K562 (cell line): ENCODE data around the gene VEGFB. TPM values are rescaled to one million over a fixed set of nuclear protein-coding genes. Genes with fewer than 3 reads are reported as not detected.

Source experiments
- DNMT1 ChIP-seq: fragments of 450-650 bp; IDR thresholded peaks from 2 replicates; pipeline ENCODE4 v1.6.1; 2016; ENCODE audit warnings: antibody characterized with exemption, mild to moderate bottlenecking
- GTF2E2 ChIP-seq: fragments of 200-800 bp; sonication (Bioruptor generic); IDR thresholded peaks from 2 replicates; pipeline ENCODE4 v1.6.1; 2016; ENCODE audit warnings: missing genetic modification characterization, missing compliant biosample characterization
- JUNB ChIP-seq: fragments of 450-650 bp; formaldehyde crosslinking; conservative IDR thresholded peaks from 2 replicates; pipeline ENCODE4 v1.4.0; 2020; ENCODE audit warnings: mild to moderate bottlenecking
- KLF16 ChIP-seq: IDR thresholded peaks from 2 replicates; pipeline ENCODE4 v1.6.1; 2016; ENCODE audit warnings: antibody characterized with exemption
- NONO ChIP-seq, 2 experiments: fragments of 200-400 bp in 1 of 2; fragments of 450-650 bp in 1 of 2; formaldehyde crosslinking in 1 of 2; IDR thresholded peaks; 2 replicates each; pipeline ENCODE4 v1.6.1; 2017; ENCODE audit warnings: low read depth in 2 of 2, mild to moderate bottlenecking in 2 of 2, moderate library complexity in 2 of 2, low read length in 1 of 2
- PHF20 ChIP-seq: fragments of 450-650 bp; IDR thresholded peaks from 2 replicates; pipeline ENCODE4 v1.6.1; 2018; ENCODE audit not compliant: partially characterized antibody
- PHF21A ChIP-seq: fragments of 450-650 bp; IDR thresholded peaks from 2 replicates; pipeline ENCODE4 v1.6.1; 2017; ENCODE audit warnings: low read depth, borderline replicate concordance
- PREB ChIP-seq: sonication (generic); formaldehyde crosslinking; IDR thresholded peaks from 2 replicates; pipeline ENCODE4 v1.8.1; 2023; ENCODE audit warnings: mild to moderate bottlenecking, missing genetic modification reagents
- PRMT5 ChIP-seq: sonication (generic); formaldehyde crosslinking; IDR thresholded peaks from 2 replicates; pipeline ENCODE4 v1.5.0; 2020; ENCODE audit warnings: missing genetic modification reagents
- RAD51 ChIP-seq: fragments of 450-650 bp; IDR thresholded peaks from 2 replicates; pipeline ENCODE4 v1.7.1; 2016; ENCODE audit warnings: low read depth, mild to moderate bottlenecking, borderline replicate concordance
- TARDBP ChIP-seq: fragments of 450-650 bp; IDR thresholded peaks from 2 replicates; pipeline ENCODE4 v1.6.1; 2016
- TEAD1 ChIP-seq, 2 experiments: fragments of 450-650 bp in 1 of 2; sonication (generic) in 1 of 2; formaldehyde crosslinking; IDR thresholded peaks; 2 replicates each; pipeline versions ENCODE4 v1.4.0 to v1.8.0; 2020 to 2022; ENCODE audit warnings: mild to moderate bottlenecking in 2 of 2, missing genetic modification reagents in 1 of 2
- ZBTB40 ChIP-seq, 2 experiments: fragments of 450-650 bp in 1 of 2; sonication (generic) in 1 of 2; formaldehyde crosslinking in 1 of 2; IDR thresholded peaks; 2 replicates each; pipeline versions ENCODE4 v1.7.1 to v1.9.0; 2016 to 2022; ENCODE audit warnings: inconsistent platforms in 1 of 2, mild to moderate bottlenecking in 1 of 2, missing genetic modification reagents in 1 of 2
- ZFP30 ChIP-seq: fragments of 250-450 bp; sonication (Bioruptor Pico); IDR thresholded peaks from 2 replicates; pipeline ENCODE4 v1.8.0; 2022; ENCODE audit warnings: moderate library complexity, mild to moderate bottlenecking, inconsistent platforms, borderline replicate concordance
- ZNF395 ChIP-seq: fragments of 200-800 bp; sonication (Bioruptor generic); IDR thresholded peaks from 2 replicates; pipeline ENCODE4 v1.6.1; 2017; ENCODE audit warnings: missing genetic modification characterization, missing compliant biosample characterization
- ZNF764 ChIP-seq: fragments of 250-450 bp; sonication (Bioruptor Pico); IDR thresholded peaks from 2 replicates; pipeline ENCODE4 v1.4.0; 2020; ENCODE audit warnings: low read depth, mild to moderate bottlenecking, moderate library complexity
- polyA plus RNA-seq, 8 experiments: library from polyadenylated mRNA; depleted of rRNA in 4 of 8; stranded (reverse) in 5 of 8; unstranded in 3 of 8; fragments of >200 nt; fragmentation: Nextera tagmentation in 2 of 8; fragmentation: Illumina TruSeq in 1 of 8; extraction: Ambion mirVana in 2 of 8; extraction: Trizol in 1 of 8; gene quantifications; 2 replicates each; pipeline versions ENCODE4 v1.2.1 to v1.2.3, GENCODE V29; 2011 to 2014; ENCODE audit warnings: inconsistent platforms in 1 of 8, missing spikeins in 1 of 8
- total RNA-seq, 7 experiments: library from RNA; depleted of rRNA in 6 of 7; stranded (reverse); fragments of >200 nt in 6 of 7; fragmentation: Illumina TruSeq in 2 of 7; extraction: Trizol in 2 of 7; gene quantifications; 2 replicates each; pipeline versions ENCODE4 v1.2.1 to v1.2.3, GENCODE V29; 2011 to 2021; ENCODE audit warnings: low replicate concordance in 1 of 7

VEGFB gene
- total and polyA plus RNA-seq, 9 of the 15 experiments (the other 6 are each of a cell fraction or from before 2014, with no cell fraction given) = 11.0 to 83.4 (median 25.7) TPM

GRCh38 chr11:64230171-64230984, 4.0 kb upstream of the VEGFB start, which contains the start of gene DNAJC4 (continued):
- TF ChIP-seq ZBTB40 (IDR thresholded peaks at IDR 0.05) = no peak; the same call in 1 of the 2 replicates
- TF ChIP-seq ZBTB40 (CRISPR knock-in tag; IDR thresholded peaks at IDR 0.05) = no peak
- 0 out of 2 replicates have a peak, but pooled peaks have one; percentile 27 for TF ChIP-seq PHF21A
- no peak for TF ChIP-seq PRMT5 (CRISPR knock-in tag)
- no peak for TF ChIP-seq DNMT1
- TF ChIP-seq ZNF764 (CRISPR knock-in tag) = no peak; the same call in 1 of the 2 replicates
- TF ChIP-seq TEAD1 (CRISPR knock-in tag; IDR thresholded peaks at IDR 0.05) = no peak
- peak; percentile 52; the same call in 1 of the 2 replicates for TF ChIP-seq GTF2E2
- TF ChIP-seq ZNF395 (CRISPR knock-in tag) = no peak
- no peak for TF ChIP-seq PHF20
- no peak for TF ChIP-seq RAD51
- TF ChIP-seq ZFP30 (CRISPR knock-in tag) = no peak
- no peak for TF ChIP-seq TARDBP
- no peak for TF ChIP-seq PREB (CRISPR knock-in tag)
- no peak for TF ChIP-seq NONO (IDR thresholded peaks at IDR 0.05; ENCODE audit: low read depth in 2 of 2, low read length in 1 of 2)
- TF ChIP-seq JUNB = no peak
- TF ChIP-seq KLF16 = no peak
